ENCODE data around the gene P2RY1.

DNA sequence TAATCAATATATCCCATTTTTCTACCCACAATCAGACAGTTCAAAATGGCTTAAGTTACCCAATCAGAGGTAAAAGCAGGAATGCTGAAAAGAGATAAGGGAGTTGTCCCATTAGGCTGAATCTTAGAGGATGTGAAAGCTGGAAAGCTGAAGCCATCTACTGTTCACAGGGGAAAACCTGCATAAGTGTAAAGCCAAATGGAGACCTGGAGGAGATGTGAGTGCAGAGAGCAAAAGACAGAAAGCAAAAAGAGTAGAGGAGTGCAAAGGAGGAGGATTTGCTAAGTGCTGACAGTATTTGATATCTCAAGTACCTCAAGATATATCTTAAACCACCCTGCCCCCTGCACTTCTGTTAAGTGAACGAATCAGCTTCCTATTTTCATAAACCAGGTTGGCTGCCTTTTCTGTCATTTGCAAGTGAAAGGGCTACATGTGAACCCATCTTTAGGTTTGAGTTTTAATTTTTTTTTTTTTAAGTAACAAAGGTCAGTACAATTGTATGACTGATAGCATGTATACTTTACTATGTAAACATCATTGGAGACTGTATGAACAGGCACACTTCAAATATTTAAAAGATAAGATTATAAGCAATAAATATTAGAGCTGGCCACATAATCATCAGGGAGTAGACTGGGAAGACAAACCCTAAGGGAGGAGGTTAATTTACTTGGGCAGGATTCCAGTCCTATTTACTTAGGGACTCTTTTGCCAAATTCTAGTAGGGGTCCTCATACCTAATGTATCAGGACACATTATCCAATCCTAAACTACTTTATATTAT, 22.8 kb upstream of the P2RY1 start:
- no peak for TF ChIP-seq CTCF (IDR thresholded peaks at IDR 0.05)
- no peak for TF ChIP-seq POLR2A (IDR thresholded peaks at IDR 0.05)
